K562 (cell line): ENCODE data around the gene RNASE7. TPM values are rescaled to one million over a fixed set of nuclear protein-coding genes. Genes with fewer than 3 reads are reported as not detected.
A peak's percentile ranks its signal among the peaks of the same experiment; 100 is the strongest.

Experiments
- REST ChIP-seq, 2 experiments: fragments of 450-650 bp; formaldehyde crosslinking in 1 of 2; IDR thresholded peaks; 2 replicates each; pipeline versions ENCODE4 v1.4.0 to v1.6.1; 2014 to 2020; ENCODE audit warnings: mild to moderate bottlenecking in 2 of 2, borderline replicate concordance in 1 of 2, low read depth in 1 of 2
- polyA plus RNA-seq, 8 experiments: library from polyadenylated mRNA; depleted of rRNA in 4 of 8; stranded (reverse) in 5 of 8; unstranded in 3 of 8; fragments of >200 nt; fragmentation: Nextera tagmentation in 2 of 8; fragmentation: Illumina TruSeq in 1 of 8; extraction: Ambion mirVana in 2 of 8; extraction: Trizol in 1 of 8; gene quantifications; 2 replicates each; pipeline versions ENCODE4 v1.2.1 to v1.2.3, GENCODE V29; 2011 to 2014; ENCODE audit warnings: inconsistent platforms in 1 of 8, missing spikeins in 1 of 8
- total RNA-seq, 7 experiments: library from RNA; depleted of rRNA in 6 of 7; stranded (reverse); fragments of >200 nt in 6 of 7; fragmentation: Illumina TruSeq in 2 of 7; extraction: Trizol in 2 of 7; gene quantifications; 2 replicates each; pipeline versions ENCODE4 v1.2.1 to v1.2.3, GENCODE V29; 2011 to 2021; ENCODE audit warnings: low replicate concordance in 1 of 7
- TF ChIP-seq, protein P1 (sequence below), 3 experiments: IDR thresholded peaks in 2 of 3; conservative IDR thresholded peaks in 1 of 3; 2 replicates each; pipeline ENCODE4 v1.5.1; 2011 to 2012; ENCODE audit warnings: low read length in 3 of 3, mild to moderate bottlenecking in 3 of 3, control low read depth in 2 of 3, improper control_type of control experiment in 1 of 3, inconsistent platforms in 1 of 3, low read depth in 1 of 3, mixed read lengths in 1 of 3, moderate library complexity in 1 of 3; ENCODE audit not compliant: insufficient read depth in 2 of 3

Gene RNASE7
- total and polyA plus RNA-seq, 9 of the 15 experiments (the other 6 are each of a cell fraction or from before 2014, with no cell fraction given), result not detected

DNA sequence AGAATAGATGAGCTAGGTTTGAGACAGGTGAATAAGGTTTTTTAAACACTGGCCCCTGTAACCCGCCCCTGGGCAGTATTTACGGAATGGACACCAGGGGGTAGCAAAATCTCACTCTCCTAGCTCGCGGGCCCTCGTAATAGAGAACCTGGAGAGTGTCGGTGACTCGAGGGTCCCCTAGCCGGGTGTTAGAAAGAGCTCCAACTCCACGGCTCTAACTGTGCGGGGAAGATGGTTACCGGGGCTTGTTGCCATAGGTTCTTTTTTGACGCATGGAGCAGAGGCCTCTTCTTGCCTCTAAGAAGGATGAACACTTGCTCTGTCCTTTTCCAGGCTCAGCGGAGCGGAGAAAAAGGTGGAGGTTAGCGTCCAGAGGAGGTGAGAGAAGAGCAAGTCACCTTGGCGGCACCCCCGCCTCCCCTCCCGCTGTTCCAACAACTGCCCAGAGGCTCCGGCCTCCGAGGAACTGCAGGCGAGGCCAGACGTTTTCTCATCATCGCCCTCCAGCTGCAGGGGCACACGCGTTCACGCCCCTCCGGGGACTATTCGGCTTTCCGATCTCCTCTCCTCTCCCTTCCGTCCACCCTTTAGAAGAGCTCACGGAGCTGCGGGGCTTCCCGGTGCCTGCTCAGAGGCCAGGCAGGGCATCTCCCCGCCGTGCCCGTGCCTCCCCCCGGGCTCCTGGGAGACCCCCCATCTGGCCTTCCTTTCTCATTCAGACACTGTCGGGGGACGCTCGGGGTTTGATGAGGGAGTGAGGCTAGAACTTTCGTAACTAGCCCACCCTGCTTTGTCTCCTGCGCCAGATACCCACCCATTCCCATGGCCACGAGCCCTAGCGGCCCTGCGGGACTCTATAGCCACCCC lies 26.6 kb downstream of the RNASE7 start (continued):
- peak; percentile 81 for TF ChIP-seq REST (IDR thresholded peaks at IDR 0.05; ENCODE audit: borderline replicate concordance)
- no peak for TF ChIP-seq REST (CRISPR knock-in tag; IDR thresholded peaks at IDR 0.05; ENCODE audit: low read depth)
- TF ChIP-seq, protein P1, sequence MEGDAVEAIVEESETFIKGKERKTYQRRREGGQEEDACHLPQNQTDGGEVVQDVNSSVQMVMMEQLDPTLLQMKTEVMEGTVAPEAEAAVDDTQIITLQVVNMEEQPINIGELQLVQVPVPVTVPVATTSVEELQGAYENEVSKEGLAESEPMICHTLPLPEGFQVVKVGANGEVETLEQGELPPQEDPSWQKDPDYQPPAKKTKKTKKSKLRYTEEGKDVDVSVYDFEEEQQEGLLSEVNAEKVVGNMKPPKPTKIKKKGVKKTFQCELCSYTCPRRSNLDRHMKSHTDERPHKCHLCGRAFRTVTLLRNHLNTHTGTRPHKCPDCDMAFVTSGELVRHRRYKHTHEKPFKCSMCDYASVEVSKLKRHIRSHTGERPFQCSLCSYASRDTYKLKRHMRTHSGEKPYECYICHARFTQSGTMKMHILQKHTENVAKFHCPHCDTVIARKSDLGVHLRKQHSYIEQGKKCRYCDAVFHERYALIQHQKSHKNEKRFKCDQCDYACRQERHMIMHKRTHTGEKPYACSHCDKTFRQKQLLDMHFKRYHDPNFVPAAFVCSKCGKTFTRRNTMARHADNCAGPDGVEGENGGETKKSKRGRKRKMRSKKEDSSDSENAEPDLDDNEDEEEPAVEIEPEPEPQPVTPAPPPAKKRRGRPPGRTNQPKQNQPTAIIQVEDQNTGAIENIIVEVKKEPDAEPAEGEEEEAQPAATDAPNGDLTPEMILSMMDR (IDR thresholded peaks at IDR 0.05 in 2 of 3, conservative IDR thresholded peaks at IDR 0.05 in 1 of 3; ENCODE audit: insufficient read depth in 2 of 3, low read depth in 1 of 3, low read length in 3 of 3), result peak; percentile 75 to 84 (median 75)
- TF ChIP-seq, all 486 proteins: peak for 10
